WTC11 (cell line): ENCODE results near the gene EBF3. TPM values are rescaled to one million over a fixed set of nuclear protein-coding genes. Genes with fewer than 3 reads are reported as not detected.

Experiments
- ATAC-seq: fragments of 200-7000 bp; cut with Tn5 transposase; 2 replicates; pipeline ENCODE4 v1.10.0; 2021; ENCODE audit warnings: mild to moderate bottlenecking, moderate library complexity
- CTCF ChIA-PET: fragments of 300-600 bp; sonication (Branson Sonifier 250); formaldehyde crosslinking; loops from one replicate; lab custom pipeline; 2021; ENCODE audit warnings: antibody characterized with exemption; lab: Charles Lee
- POLR2A ChIA-PET: fragments of 350-600 bp; sonication (Branson Sonifier 250); formaldehyde crosslinking; loops from one replicate; lab custom pipeline; 2021; ENCODE audit warnings: antibody characterized with exemption; lab: Charles Lee
- DNase-seq: peaks from one replicate; pipeline ENCODE4 v3.0.0; 2021; ENCODE audit warnings: low spot score
- H3K27ac Mint-ChIP-seq: 2 replicates; pipeline ENCODE4 v1.8.0; 2021; ENCODE audit warnings: mixed read lengths
- H3K27me3 Mint-ChIP-seq: 2 replicates; pipeline ENCODE4 v1.8.0; 2021; ENCODE audit warnings: low read depth, mild to moderate bottlenecking, moderate library complexity, mixed read lengths
- H3K36me3 Mint-ChIP-seq: 2 replicates; pipeline ENCODE4 v1.8.0; 2021; ENCODE audit warnings: mixed read lengths
- H3K4me1 Mint-ChIP-seq: 2 replicates; pipeline ENCODE4 v1.8.0; 2022; ENCODE audit warnings: mixed read lengths
- H3K4me3 Mint-ChIP-seq: 2 replicates; pipeline ENCODE4 v1.8.0; 2021; ENCODE audit warnings: mild to moderate bottlenecking, moderate library complexity, mixed read lengths
- H3K9me3 Mint-ChIP-seq: 2 replicates; pipeline ENCODE4 v1.8.0; 2021; ENCODE audit warnings: mixed read lengths
- AR ChIP-seq: fragments of 250-450 bp; sonication (Bioruptor Pico); IDR thresholded peaks from 2 replicates; pipeline ENCODE4 v1.9.0; 2021; ENCODE audit warnings: mild to moderate bottlenecking
- ATF6 ChIP-seq: sonication (generic); formaldehyde crosslinking; IDR thresholded peaks from 2 replicates; pipeline ENCODE4 v1.8.1; 2023; ENCODE audit warnings: mild to moderate bottlenecking, missing genetic modification reagents
- CBFB ChIP-seq: sonication (generic); formaldehyde crosslinking; IDR thresholded peaks from 2 replicates; pipeline ENCODE4 v1.8.1; 2022; ENCODE audit warnings: mild to moderate bottlenecking, low read depth, missing genetic modification reagents
- GTF2I ChIP-seq: fragments of 250-450 bp; sonication (Bioruptor Pico); conservative IDR thresholded peaks from 2 replicates; pipeline ENCODE4 v1.4.0; 2021; ENCODE audit warnings: mild to moderate bottlenecking
- JAZF1 ChIP-seq: fragments of 250-450 bp; sonication (Bioruptor Pico); IDR thresholded peaks from 2 replicates; pipeline ENCODE4 v1.9.0; 2021; ENCODE audit warnings: moderate library complexity, mild to moderate bottlenecking, inconsistent platforms
- NR1H2 ChIP-seq: sonication (generic); formaldehyde crosslinking; IDR thresholded peaks from 2 replicates; pipeline ENCODE4 v1.9.0; 2021; ENCODE audit warnings: mild to moderate bottlenecking, moderate library complexity, missing genetic modification reagents
- NR3C1 ChIP-seq: sonication (generic); formaldehyde crosslinking; conservative IDR thresholded peaks from 2 replicates; pipeline ENCODE4 v1.8.1; 2023; ENCODE audit warnings: low read depth, mild to moderate bottlenecking, missing genetic modification reagents
- SP1 ChIP-seq: sonication (generic); formaldehyde crosslinking; conservative IDR thresholded peaks from 2 replicates; pipeline ENCODE4 v1.8.1; 2022; ENCODE audit warnings: missing genetic modification reagents
- ZBTB21 ChIP-seq: sonication (generic); formaldehyde crosslinking; IDR thresholded peaks from 2 replicates; pipeline ENCODE4 v1.8.1; 2023; ENCODE audit warnings: mild to moderate bottlenecking, missing genetic modification reagents, borderline replicate concordance
- ZMAT4 ChIP-seq: fragments of 250-450 bp; sonication (Bioruptor Pico); IDR thresholded peaks from 2 replicates; pipeline ENCODE4 v1.9.0; 2021; ENCODE audit warnings: mild to moderate bottlenecking
- ZNF263 ChIP-seq: sonication (generic); formaldehyde crosslinking; IDR thresholded peaks from 2 replicates; pipeline ENCODE4 v1.8.1; 2022; ENCODE audit warnings: low read depth, mild to moderate bottlenecking, moderate library complexity, missing genetic modification reagents
- ZNF396 ChIP-seq: fragments of 250-450 bp; sonication (Bioruptor Pico); IDR thresholded peaks from 2 replicates; pipeline ENCODE4 v1.8.0; 2021; ENCODE audit warnings: mild to moderate bottlenecking, moderate library complexity, borderline replicate concordance
- ZNF512 ChIP-seq: sonication (generic); formaldehyde crosslinking; IDR thresholded peaks from 2 replicates; pipeline ENCODE4 v1.8.1; 2022; ENCODE audit warnings: missing genetic modification reagents, borderline replicate concordance
- ZNF532 ChIP-seq: fragments of 250-450 bp; sonication (Bioruptor Pico); IDR thresholded peaks from 2 replicates; pipeline ENCODE4 v1.9.0; 2021; ENCODE audit warnings: mild to moderate bottlenecking, borderline replicate concordance
- total RNA-seq: library from RNA; stranded (reverse); gene quantifications from 3 replicates; pipeline ENCODE4 v1.2.3, GENCODE V29; 2021
- TF ChIP-seq, protein P1 (sequence below): sonication (generic); formaldehyde crosslinking; IDR thresholded peaks from 2 replicates; pipeline ENCODE4 v1.8.0; 2022; ENCODE audit warnings: mild to moderate bottlenecking, missing genetic modification reagents
- TF ChIP-seq, protein P2 (sequence below): sonication (generic); formaldehyde crosslinking; IDR thresholded peaks from 2 replicates; pipeline ENCODE4 v1.8.1; 2023; ENCODE audit warnings: mild to moderate bottlenecking, missing genetic modification reagents
- TF ChIP-seq, protein P3 (sequence below): sonication (generic); formaldehyde crosslinking; IDR thresholded peaks from 2 replicates; pipeline ENCODE4 v1.8.0; 2023; ENCODE audit warnings: missing genetic modification reagents, mild to moderate bottlenecking, borderline replicate concordance

The EBF3 gene
- total RNA-seq, 1 experiment from 2014 or later: 1.2 TPM

- Mint-ChIP-seq H3K27ac (no peak overlapping the region), H3K27me3 (no peaks in the 10 kb centered on the region), H3K4me3 (no peak overlapping the region), H3K4me1 (peaks cover 55% of the 10 kb centered on the region), H3K9me3 (no peaks in the 10 kb centered on the region), H3K36me3 (no peaks in the 10 kb centered on the region)
- TF ChIP-seq NR1H2 (CRISPR knock-in tag) (no peak), ZMAT4 (CRISPR knock-in tag) (no peak), AR (CRISPR knock-in tag) (no peak), NR3C1 (CRISPR knock-in tag) (no peak), ZNF532 (CRISPR knock-in tag) (no peak), CBFB (CRISPR knock-in tag) (no peak), JAZF1 (CRISPR knock-in tag) (no peak), ZNF512 (CRISPR knock-in tag) (no peak), ATF6 (CRISPR knock-in tag) (no peak), SP1 (no peak), ZNF396 (CRISPR knock-in tag) (no peak), ZNF263 (CRISPR knock-in tag) (no peak), GTF2I (CRISPR knock-in tag) (no peak), ZBTB21 (CRISPR knock-in tag) (no peak)
- TF ChIP-seq, protein P1, sequence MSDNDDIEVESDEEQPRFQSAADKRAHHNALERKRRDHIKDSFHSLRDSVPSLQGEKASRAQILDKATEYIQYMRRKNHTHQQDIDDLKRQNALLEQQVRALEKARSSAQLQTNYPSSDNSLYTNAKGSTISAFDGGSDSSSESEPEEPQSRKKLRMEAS (CRISPR knock-in tag): no peak
- TF ChIP-seq, protein P2, sequence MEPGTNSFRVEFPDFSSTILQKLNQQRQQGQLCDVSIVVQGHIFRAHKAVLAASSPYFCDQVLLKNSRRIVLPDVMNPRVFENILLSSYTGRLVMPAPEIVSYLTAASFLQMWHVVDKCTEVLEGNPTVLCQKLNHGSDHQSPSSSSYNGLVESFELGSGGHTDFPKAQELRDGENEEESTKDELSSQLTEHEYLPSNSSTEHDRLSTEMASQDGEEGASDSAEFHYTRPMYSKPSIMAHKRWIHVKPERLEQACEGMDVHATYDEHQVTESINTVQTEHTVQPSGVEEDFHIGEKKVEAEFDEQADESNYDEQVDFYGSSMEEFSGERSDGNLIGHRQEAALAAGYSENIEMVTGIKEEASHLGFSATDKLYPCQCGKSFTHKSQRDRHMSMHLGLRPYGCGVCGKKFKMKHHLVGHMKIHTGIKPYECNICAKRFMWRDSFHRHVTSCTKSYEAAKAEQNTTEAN: no peak
- TF ChIP-seq, protein P3, sequence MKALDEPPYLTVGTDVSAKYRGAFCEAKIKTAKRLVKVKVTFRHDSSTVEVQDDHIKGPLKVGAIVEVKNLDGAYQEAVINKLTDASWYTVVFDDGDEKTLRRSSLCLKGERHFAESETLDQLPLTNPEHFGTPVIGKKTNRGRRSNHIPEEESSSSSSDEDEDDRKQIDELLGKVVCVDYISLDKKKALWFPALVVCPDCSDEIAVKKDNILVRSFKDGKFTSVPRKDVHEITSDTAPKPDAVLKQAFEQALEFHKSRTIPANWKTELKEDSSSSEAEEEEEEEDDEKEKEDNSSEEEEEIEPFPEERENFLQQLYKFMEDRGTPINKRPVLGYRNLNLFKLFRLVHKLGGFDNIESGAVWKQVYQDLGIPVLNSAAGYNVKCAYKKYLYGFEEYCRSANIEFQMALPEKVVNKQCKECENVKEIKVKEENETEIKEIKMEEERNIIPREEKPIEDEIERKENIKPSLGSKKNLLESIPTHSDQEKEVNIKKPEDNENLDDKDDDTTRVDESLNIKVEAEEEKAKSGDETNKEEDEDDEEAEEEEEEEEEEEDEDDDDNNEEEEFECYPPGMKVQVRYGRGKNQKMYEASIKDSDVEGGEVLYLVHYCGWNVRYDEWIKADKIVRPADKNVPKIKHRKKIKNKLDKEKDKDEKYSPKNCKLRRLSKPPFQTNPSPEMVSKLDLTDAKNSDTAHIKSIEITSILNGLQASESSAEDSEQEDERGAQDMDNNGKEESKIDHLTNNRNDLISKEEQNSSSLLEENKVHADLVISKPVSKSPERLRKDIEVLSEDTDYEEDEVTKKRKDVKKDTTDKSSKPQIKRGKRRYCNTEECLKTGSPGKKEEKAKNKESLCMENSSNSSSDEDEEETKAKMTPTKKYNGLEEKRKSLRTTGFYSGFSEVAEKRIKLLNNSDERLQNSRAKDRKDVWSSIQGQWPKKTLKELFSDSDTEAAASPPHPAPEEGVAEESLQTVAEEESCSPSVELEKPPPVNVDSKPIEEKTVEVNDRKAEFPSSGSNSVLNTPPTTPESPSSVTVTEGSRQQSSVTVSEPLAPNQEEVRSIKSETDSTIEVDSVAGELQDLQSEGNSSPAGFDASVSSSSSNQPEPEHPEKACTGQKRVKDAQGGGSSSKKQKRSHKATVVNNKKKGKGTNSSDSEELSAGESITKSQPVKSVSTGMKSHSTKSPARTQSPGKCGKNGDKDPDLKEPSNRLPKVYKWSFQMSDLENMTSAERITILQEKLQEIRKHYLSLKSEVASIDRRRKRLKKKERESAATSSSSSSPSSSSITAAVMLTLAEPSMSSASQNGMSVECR (CRISPR knock-in tag): no peak
- ChIA-PET CTCF (interaction anchor here (0.7 to 1.9 kb wide), 8 partner anchors 12 to 220 kb away, joined by 3 to 12 read pairs (median 3); partner anchors contain the start of gene C10orf143), POLR2A (no interaction called here)
- ATAC-seq: no peak
- DNase-seq: no peak
Observed at GRCh38 chr10:129890170-129890569, 73.9 kb downstream of the EBF3 start.
